ACC112 (cell line): ENCODE measurements around the gene FASN.
A peak's percentile ranks its signal among the peaks of the same experiment; 100 is the strongest.
"Not testable (repeated sequence)": the region's sequence is repeated elsewhere in the genome, so short reads cannot be mapped to it uniquely, and the experiment has no call there.

Experiments
- H2AFZ ChIP-seq: fragments of 200-600 bp; sonication (generic); one replicate; pipeline ENCODE4 v1.6.0; 2017; ENCODE audit warnings: antibody characterized with exemption, low read length; ENCODE audit not compliant: unreplicated experiment
- H3K27ac ChIP-seq: fragments of 200-600 bp; sonication (generic); 2 replicates; pipeline ENCODE4 v1.5.1; 2014; ENCODE audit warnings: low read depth, mild to moderate bottlenecking, antibody characterized with exemption, low read length, moderate library complexity
- H3K27me3 ChIP-seq: fragments of 200-600 bp; sonication (generic); 2 replicates; pipeline ENCODE4 v1.6.1; 2014; ENCODE audit warnings: mild to moderate bottlenecking, antibody characterized with exemption, low read length, moderate library complexity, mixed read lengths; ENCODE audit not compliant: insufficient read depth
- H3K36me3 ChIP-seq: fragments of 200-600 bp; sonication (generic); 2 replicates; pipeline ENCODE4 v1.6.1; 2016; ENCODE audit warnings: mild to moderate bottlenecking, antibody characterized with exemption, low read length, moderate library complexity, mixed read lengths; ENCODE audit not compliant: insufficient read depth
- H3K4me1 ChIP-seq: fragments of 200-600 bp; sonication (generic); one replicate; pipeline ENCODE4 v1.6.1; 2016; ENCODE audit warnings: low read length, mixed read lengths; ENCODE audit not compliant: insufficient read depth, unreplicated experiment, control insufficient read depth
- H3K4me3 ChIP-seq: fragments of 200-600 bp; sonication (generic); 2 replicates; pipeline ENCODE4 v1.5.1; 2014; ENCODE audit warnings: mild to moderate bottlenecking, low read depth, low read length
- H3K79me2 ChIP-seq: fragments of 200-600 bp; sonication (generic); one replicate; pipeline ENCODE4 v1.6.0; 2016; ENCODE audit warnings: low read length; ENCODE audit not compliant: control insufficient read depth, unreplicated experiment, insufficient read depth

FASN gene

DNA sequence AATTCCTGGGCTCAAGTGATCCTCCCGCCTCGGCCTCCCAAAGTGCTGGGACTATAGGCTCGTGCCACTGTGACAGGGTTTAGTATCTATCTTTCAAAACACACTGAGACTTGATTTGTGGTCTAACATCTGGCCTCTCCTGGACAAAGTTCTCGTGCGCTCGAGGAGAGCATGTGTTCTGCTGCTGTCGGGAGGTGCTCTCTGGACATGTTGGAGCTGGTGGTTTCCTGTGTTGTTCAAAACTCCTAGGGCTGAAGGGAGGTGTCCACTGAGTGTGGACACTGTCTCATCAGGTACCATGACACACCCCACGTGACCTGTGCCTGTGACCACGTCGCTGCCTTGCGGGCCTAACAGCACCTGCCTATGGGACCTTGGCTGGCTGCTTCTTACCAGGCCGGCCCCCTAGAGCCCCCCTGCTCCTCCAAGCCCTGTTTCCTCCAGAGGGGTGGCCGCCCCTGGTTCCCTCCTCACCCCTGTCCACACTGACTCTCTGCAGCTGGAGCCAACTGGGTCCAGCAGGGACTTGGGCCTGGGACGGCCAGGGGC lies 52.0 kb downstream of the FASN start:
- H3K4me1 ChIP-seq: no peaks in the 10 kb centered on the region
- H3K4me3 ChIP-seq: no peak overlapping the region
- H2AFZ ChIP-seq: no peak overlapping the region
- H3K79me2 ChIP-seq: no peaks in the 10 kb centered on the region
- no peak overlapping the region for H3K27ac ChIP-seq
- H3K36me3 ChIP-seq: no peaks in the 10 kb centered on the region
- no peaks in the 10 kb centered on the region for H3K27me3 ChIP-seq

- Histone ChIP-seq H3K4me3 (no peak overlapping the region), H3K79me2 (no peaks in the 10 kb centered on the region), H3K27me3 (no peaks in the 10 kb centered on the region), H3K36me3 (no peaks in the 10 kb centered on the region), H2AFZ (no peak overlapping the region), H3K27ac (no peak overlapping the region), H3K4me1 (no peaks in the 10 kb centered on the region)
These were observed 54.5 kb downstream of the FASN start for GRCh38 chr17:82043507-82043906.

GRCh38 chr17:82042649-82043048 lies 55.4 kb downstream of the FASN start:
- H3K27me3 ChIP-seq: no peaks in the 10 kb centered on the region
- H2AFZ ChIP-seq: no peak overlapping the region
- no peak overlapping the region for H3K4me3 ChIP-seq
- no peaks in the 10 kb centered on the region for H3K36me3 ChIP-seq
- H3K27ac ChIP-seq: no peak overlapping the region
- H3K4me1 ChIP-seq: no peaks in the 10 kb centered on the region
- H3K79me2 ChIP-seq: no peaks in the 10 kb centered on the region

DNA sequence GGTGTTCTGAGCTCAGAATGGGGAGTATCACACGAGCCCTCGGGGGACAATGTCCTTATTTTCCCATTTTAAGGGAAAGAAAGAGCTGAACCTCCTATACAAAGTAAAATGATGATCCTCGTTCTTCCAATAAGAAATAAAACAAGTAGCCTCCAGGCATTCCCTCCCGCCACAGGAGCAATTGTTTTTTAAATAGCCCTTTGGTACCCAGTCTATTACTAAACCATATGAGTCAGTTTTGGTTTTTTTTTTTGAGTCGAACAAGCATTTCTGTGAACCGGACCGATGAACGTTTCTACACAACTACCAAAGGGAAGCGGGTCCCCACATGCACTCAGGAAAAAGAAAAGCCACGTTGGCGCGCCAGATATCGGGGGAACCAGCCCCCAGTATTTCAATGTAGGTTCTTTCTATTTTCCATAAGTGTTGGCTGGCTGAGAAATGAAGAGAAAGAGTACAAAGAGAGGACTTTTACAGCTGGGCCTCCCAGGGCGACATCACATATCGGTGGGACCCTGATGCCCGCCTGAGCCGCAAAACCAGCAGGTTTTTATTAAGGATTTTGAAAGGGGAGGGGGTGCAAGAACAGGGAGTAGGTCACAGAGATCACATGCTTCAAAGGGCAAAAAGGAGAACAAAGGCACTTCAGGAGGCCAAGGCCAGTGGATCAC lies 56.8 kb downstream of the FASN start:
- no peak overlapping the region for H3K4me3 ChIP-seq
- peaks cover 4% of the 10 kb centered on the region for H3K4me1 ChIP-seq
- no peaks in the 10 kb centered on the region for H3K36me3 ChIP-seq
- no peak overlapping the region for H3K27ac ChIP-seq
- no peaks in the 10 kb centered on the region for H3K27me3 ChIP-seq
- no peaks in the 10 kb centered on the region for H3K79me2 ChIP-seq
- H2AFZ ChIP-seq: no peak overlapping the region

- no peaks in the 10 kb centered on the region for H3K79me2 ChIP-seq
- no peak overlapping the region for H2AFZ ChIP-seq
- H3K27ac ChIP-seq: no peak overlapping the region
- H3K4me3 ChIP-seq: no peak overlapping the region
- H3K36me3 ChIP-seq: no peaks in the 10 kb centered on the region
- H3K4me1 ChIP-seq: peaks cover 4% of the 10 kb centered on the region
- H3K27me3 ChIP-seq: no peaks in the 10 kb centered on the region
These were observed 58.2 kb downstream of the FASN start for GRCh38 chr17:82039695-82040299.

GRCh38 chr17:82038796-82039409 lies 59.1 kb downstream of the FASN start:
- not testable (repeated sequence) for H3K27ac ChIP-seq, H3K4me1 ChIP-seq

GRCh38 chr17:82037889-82038195 lies 60.2 kb downstream of the FASN start:
- H3K27ac ChIP-seq: no peak overlapping the region
- peaks cover 4% of the 10 kb centered on the region for H3K4me1 ChIP-seq
- no peaks in the 10 kb centered on the region for H3K79me2 ChIP-seq
- H3K4me3 ChIP-seq: peak overlapping the region; percentile 80
- H2AFZ ChIP-seq: peak overlapping the region; percentile 49
- no peaks in the 10 kb centered on the region for H3K36me3 ChIP-seq
- H3K27me3 ChIP-seq: no peaks in the 10 kb centered on the region

More at GRCh38 chr17:82038796-82039409, 59.1 kb downstream of the FASN start:
- H3K36me3 ChIP-seq, H3K79me2 ChIP-seq, H3K27me3 ChIP-seq, H2AFZ ChIP-seq, H3K4me3 ChIP-seq: not testable (repeated sequence)

GRCh38 chr17:82037092-82037888 lies 60.7 kb downstream of the FASN start, which contains the start of gene DCXR:
DCXR (minus strand) TSS chr17:82037697; CDS start chr17:82037682, 15 bp downstream.
- H3K4me1 ChIP-seq: peaks cover 4% of the 10 kb centered on the region
- H2AFZ ChIP-seq: peak within 1 kb of the TSS; percentile 49
- H3K27ac ChIP-seq: peak within 1 kb of the TSS; percentile 57; the same call in 1 of the 2 replicates
- H3K36me3 ChIP-seq: no peaks in the 10 kb centered on the region
- H3K79me2 ChIP-seq: no peaks in the 10 kb centered on the region
- H3K4me3 ChIP-seq: peak within 1 kb of the TSS; percentile 80
- H3K27me3 ChIP-seq: no peaks in the 10 kb centered on the region

DNA sequence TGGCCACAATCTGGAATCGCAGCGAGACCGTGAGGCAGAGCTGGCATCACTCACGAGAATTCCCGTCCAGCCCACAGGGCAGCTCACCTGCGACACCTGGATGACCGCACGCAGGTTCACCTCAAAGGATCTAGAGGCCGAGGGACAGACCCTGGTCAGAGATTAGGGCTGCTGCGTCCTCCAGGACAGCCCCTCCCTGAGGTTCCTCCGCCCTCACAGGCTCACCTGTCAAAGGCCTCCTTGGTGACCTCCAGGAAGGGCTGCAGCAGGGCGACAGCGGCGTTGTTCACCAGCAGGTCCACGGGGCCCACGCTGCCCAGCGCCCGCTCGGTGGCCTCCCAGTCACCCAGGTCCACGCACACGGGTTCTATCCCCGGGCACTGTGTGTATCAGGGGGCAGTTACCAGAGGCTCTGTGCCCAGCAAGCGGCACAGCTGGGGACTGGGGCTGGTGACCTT lies 61.4 kb downstream of the FASN start:
- Histone ChIP-seq H3K27ac (no peak overlapping the region), H3K4me3 (peak overlapping the region; percentile 80), H3K79me2 (no peaks in the 10 kb centered on the region), H3K36me3 (no peaks in the 10 kb centered on the region), H3K27me3 (no peaks in the 10 kb centered on the region), H2AFZ (peak overlapping the region; percentile 48), H3K4me1 (peaks cover 7% of the 10 kb centered on the region)

GRCh38 chr17:82035956-82036633 lies 61.9 kb downstream of the FASN start:
- Histone ChIP-seq H3K4me3 (peak overlapping the region; percentile 80), H3K4me1 (peaks cover 7% of the 10 kb centered on the region), H3K79me2 (no peaks in the 10 kb centered on the region), H2AFZ (no peak overlapping the region), H3K27ac (no peak overlapping the region), H3K27me3 (no peaks in the 10 kb centered on the region), H3K36me3 (no peaks in the 10 kb centered on the region)
